ENCODE data around the gene CD6. TPM values are rescaled to one million over a fixed set of nuclear protein-coding genes. Genes with fewer than 3 reads are reported as not detected.

CD6 gene
- total and polyA plus RNA-seq, 2 experiments from 2014 or later = 4.2 TPM; not detected in 1

DNA sequence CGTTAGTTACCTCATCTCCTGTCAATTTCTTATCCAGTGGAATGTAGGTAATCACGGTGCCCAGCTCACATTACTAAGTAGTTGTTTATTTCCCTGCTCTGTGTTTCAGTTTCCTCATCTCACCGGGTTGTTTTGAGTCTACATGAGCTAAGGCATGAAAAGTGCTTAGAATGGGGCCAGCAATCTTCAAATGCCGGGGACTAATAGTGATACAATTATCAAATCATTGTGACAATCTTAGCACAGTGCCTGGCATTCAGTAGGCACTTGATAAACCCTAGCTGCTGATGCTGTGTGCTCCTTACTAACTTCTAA, 77.5 kb downstream of the CD6 start:
- H3K36me3 ChIP-seq = no peaks in the 10 kb centered on the region
- no peak overlapping the region for H3K27ac ChIP-seq
- H3K4me1 ChIP-seq (ENCODE audit: low read depth) = no peaks in the 10 kb centered on the region
- TF ChIP-seq, protein P1, sequence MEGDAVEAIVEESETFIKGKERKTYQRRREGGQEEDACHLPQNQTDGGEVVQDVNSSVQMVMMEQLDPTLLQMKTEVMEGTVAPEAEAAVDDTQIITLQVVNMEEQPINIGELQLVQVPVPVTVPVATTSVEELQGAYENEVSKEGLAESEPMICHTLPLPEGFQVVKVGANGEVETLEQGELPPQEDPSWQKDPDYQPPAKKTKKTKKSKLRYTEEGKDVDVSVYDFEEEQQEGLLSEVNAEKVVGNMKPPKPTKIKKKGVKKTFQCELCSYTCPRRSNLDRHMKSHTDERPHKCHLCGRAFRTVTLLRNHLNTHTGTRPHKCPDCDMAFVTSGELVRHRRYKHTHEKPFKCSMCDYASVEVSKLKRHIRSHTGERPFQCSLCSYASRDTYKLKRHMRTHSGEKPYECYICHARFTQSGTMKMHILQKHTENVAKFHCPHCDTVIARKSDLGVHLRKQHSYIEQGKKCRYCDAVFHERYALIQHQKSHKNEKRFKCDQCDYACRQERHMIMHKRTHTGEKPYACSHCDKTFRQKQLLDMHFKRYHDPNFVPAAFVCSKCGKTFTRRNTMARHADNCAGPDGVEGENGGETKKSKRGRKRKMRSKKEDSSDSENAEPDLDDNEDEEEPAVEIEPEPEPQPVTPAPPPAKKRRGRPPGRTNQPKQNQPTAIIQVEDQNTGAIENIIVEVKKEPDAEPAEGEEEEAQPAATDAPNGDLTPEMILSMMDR (IDR thresholded peaks at IDR 0.05; ENCODE audit: low read depth, low read length) = no peak
- H3K4me3 ChIP-seq = no peak overlapping the region
- H3K27me3 ChIP-seq = no peaks in the 10 kb centered on the region
- no peak for DNase-seq (ENCODE audit: low read depth in 1 of 2, low spot score in 1 of 2)
- H3K9me3 ChIP-seq (ENCODE audit: low read depth) = no peaks in the 10 kb centered on the region

DNA sequence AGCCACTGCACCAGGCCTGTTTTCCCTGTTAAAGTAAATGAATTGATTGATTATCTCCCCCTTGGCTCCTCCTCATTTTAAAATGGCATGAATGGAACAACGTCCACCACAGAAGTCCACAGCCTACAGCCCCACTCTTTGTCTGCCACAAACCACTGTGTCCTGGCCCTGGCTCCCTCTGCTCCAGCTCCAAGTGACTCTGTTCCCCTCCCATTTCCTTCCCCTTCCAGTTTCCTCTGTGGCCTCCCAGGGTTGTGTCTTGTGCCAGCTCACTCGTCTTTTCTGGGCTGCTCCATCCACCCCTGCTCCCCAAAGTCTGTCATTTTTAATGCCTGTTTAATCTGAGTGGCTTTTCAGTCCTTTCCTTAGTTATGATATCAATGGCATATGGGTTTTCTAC, 78.4 kb downstream of the CD6 start:
- TF ChIP-seq, protein P1 (IDR thresholded peaks at IDR 0.05; ENCODE audit: low read depth, low read length) = no peak
- Histone ChIP-seq H3K4me3 (no peak overlapping the region), H3K27me3 (no peaks in the 10 kb centered on the region), H3K9me3 (ENCODE audit: low read depth) (no peaks in the 10 kb centered on the region), H3K36me3 (no peaks in the 10 kb centered on the region), H3K4me1 (ENCODE audit: low read depth) (no peaks in the 10 kb centered on the region), H3K27ac (no peak overlapping the region)
- no peak for DNase-seq (ENCODE audit: low read depth in 1 of 2, low spot score in 1 of 2)

DNA sequence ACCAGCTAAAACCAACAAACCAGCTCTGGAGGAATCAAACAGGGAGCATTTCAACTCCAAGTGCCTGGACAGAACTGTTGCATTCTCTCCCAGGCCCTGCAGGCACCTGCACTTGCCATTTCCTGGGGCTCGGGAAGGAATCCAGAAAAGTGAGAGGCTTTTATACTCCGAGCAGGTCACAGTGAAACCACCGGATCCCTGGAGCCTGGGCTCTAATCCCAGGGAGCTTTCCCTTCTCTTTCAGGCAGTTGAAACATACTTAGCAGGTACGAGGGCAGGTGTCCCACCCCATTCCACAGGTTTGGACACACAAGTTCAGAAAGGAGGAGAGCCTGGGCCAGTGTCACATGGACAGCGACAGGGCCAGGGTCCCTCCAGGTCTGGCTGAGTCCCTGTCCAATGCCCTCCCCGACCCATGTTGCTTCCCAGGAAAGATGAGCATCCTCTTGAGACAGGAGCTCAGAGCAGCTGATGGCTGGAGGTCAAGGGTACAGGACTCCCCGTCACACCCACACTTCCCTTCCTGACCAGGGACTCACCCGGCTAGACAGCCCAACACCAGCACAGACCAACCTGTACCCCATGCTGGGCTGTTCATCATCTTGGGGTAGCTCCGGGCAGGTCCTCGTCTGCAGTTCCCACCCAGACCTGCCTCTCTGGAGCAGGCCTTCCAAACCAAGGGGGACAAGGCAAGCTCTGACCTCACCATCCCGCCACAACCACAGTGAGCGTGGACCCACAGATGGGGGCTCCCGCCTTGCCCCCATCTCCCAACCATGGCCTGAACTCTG, 80.9 kb downstream of the CD6 start:
- H3K9me3 ChIP-seq (ENCODE audit: low read depth) = no peaks in the 10 kb centered on the region
- no peaks in the 10 kb centered on the region for H3K4me1 ChIP-seq (ENCODE audit: low read depth)
- H3K4me3 ChIP-seq = no peak overlapping the region
- H3K27ac ChIP-seq = no peak overlapping the region
- H3K27me3 ChIP-seq = no peaks in the 10 kb centered on the region
- TF ChIP-seq, protein P1 (IDR thresholded peaks at IDR 0.05; ENCODE audit: low read depth, low read length) = no peak
- H3K36me3 ChIP-seq = no peaks in the 10 kb centered on the region
- no peak for DNase-seq (ENCODE audit: low read depth in 1 of 2, low spot score in 1 of 2)

DNA sequence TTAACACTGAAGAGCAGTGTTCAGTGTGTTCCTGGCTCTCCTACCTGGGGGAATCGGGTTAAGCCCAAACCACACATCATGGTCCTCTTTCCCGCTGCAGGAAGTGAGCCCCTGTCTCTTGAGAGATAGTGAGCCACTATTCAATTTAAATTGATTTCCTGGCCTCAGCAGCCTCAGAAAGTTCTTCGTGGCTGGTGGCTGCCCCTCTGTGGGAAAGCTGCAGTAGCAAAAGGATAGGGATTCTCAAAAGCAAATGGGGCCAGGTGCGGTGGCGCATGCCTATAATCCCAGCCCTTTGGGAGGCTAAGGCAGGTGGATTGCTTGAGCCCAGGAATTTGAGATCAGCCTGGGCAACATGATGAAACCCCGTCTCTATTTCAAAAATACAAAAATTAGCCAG, 81.7 kb downstream of the CD6 start:
- Histone ChIP-seq H3K27me3 (no peaks in the 10 kb centered on the region), H3K27ac (no peak overlapping the region), H3K36me3 (no peaks in the 10 kb centered on the region), H3K9me3 (ENCODE audit: low read depth) (no peaks in the 10 kb centered on the region), H3K4me1 (ENCODE audit: low read depth) (no peaks in the 10 kb centered on the region), H3K4me3 (no peak overlapping the region)
- DNase-seq (ENCODE audit: low read depth in 1 of 2, low spot score in 1 of 2) = no peak
- TF ChIP-seq, protein P1 (IDR thresholded peaks at IDR 0.05; ENCODE audit: low read depth, low read length) = no peak

DNA sequence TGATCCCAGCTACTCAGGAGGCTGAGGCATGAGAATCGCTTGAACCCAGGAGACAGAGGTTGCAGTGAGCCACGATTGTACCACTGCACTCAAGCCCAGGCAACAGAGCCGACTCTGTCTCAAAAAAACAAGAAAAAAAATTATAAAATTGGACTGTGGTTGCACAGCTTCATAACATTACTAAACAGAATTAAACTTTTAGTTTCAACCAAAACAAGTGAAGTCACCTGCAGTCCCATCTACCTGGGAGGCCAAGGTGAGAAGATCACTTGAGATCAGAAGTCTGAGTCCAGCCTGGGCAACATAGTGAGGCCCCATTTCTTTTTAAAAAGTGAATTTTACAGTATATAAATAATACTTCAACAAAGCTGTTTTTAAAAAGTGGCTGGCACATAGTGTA, 83.0 kb downstream of the CD6 start:
- no peaks in the 10 kb centered on the region for H3K36me3 ChIP-seq
- H3K4me1 ChIP-seq (ENCODE audit: low read depth) = no peaks in the 10 kb centered on the region
- DNase-seq (ENCODE audit: low read depth in 1 of 2, low spot score in 1 of 2) = no peak
- H3K27me3 ChIP-seq = no peaks in the 10 kb centered on the region
- no peaks in the 10 kb centered on the region for H3K9me3 ChIP-seq (ENCODE audit: low read depth)
- no peak overlapping the region for H3K27ac ChIP-seq
- no peak overlapping the region for H3K4me3 ChIP-seq
- TF ChIP-seq, protein P1 (IDR thresholded peaks at IDR 0.05; ENCODE audit: low read depth, low read length) = no peak
